K562 (cell line): ENCODE measurements around the gene SGSH. TPM values are rescaled to one million over a fixed set of nuclear protein-coding genes. Genes with fewer than 3 reads are reported as not detected.

Experiments used
- ATAC-seq: fragments of 200-7000 bp; cut with Tn5 transposase; 3 replicates; pipeline ENCODE4 v1.9.1; 2020; ENCODE audit warnings: moderate library complexity
- BruUV-seq: library from RNA; stranded (reverse); fragments of 400-500 nt; replicated peaks from 2 replicates; lab custom pipeline; 2021; lab: Mats Ljungman, UMichigan
- CTCF ChIA-PET: fragments of 300-600 bp; formaldehyde crosslinking; extraction: SDS; loops from one replicate; lab custom pipeline; 2021; ENCODE audit warnings: low intra/inter-chr PET ratio; lab: Yijun Ruan, JAX
- POLR2A ChIA-PET: fragments of 300-600, 350-650 bp; sonication (Branson Sonifier 250); formaldehyde crosslinking; extraction: SDS; loops from one replicate; lab custom pipeline; 2021; ENCODE audit warnings: antibody characterized with exemption, inconsistent platforms; lab: Yijun Ruan, JAX
- DNase-seq, 4 experiments: peaks; one replicate each; pipeline versions ENCODE4 v3.0.0 to v3.0.0-alpha.2; 2011 to 2018; ENCODE audit warnings: low spot score in 3 of 4, mixed read lengths in 3 of 4; ENCODE audit errors: extremely low read depth in 1 of 4
- FAIRE-seq: peaks from 2 replicates; lab custom pipeline; 2011; peaks lifted over from hg19 to GRCh38; lab: Jason Lieb, UNC
- H2AFZ ChIP-seq: 2 replicates; pipeline ENCODE4 v1.6.0; 2011; ENCODE audit warnings: low read depth, low read length, control low read depth, inconsistent platforms
- H3K27ac ChIP-seq: fragments of 200-600 bp; 3 replicates; pipeline ENCODE4 v1.8.0; 2011; ENCODE audit warnings: low read depth, mild to moderate bottlenecking, control low read depth, inconsistent platforms, low read length, moderate library complexity, mixed read lengths; ENCODE audit errors: extremely low read depth
- H3K27me3 ChIP-seq, 2 experiments: fragments of 300-600 bp in 1 of 2; 2 replicates in 1 of 2; 3 replicates in 1 of 2; pipeline versions ENCODE4 v1.6.0 to v1.8.0; 2011; ENCODE audit warnings: inconsistent platforms in 2 of 2, low read length in 2 of 2, mild to moderate bottlenecking in 1 of 2, mixed read lengths in 1 of 2, moderate library complexity in 1 of 2; ENCODE audit not compliant: control insufficient read depth in 2 of 2, insufficient read depth in 2 of 2
- H3K36me3 ChIP-seq: fragments of 300-600 bp; 3 replicates; pipeline ENCODE4 v1.8.0; 2011; ENCODE audit warnings: mild to moderate bottlenecking, low read length, inconsistent platforms; ENCODE audit not compliant: control insufficient read depth, insufficient read depth
- H3K4me1 ChIP-seq, 2 experiments: fragments of 200-600 bp in 1 of 2; replicated peaks in 1 of 2; 2 replicates in 1 of 2; 3 replicates in 1 of 2; pipeline versions ENCODE4 v1.5.1 to v1.8.0; 2011; ENCODE audit warnings: inconsistent platforms in 2 of 2, low read length in 2 of 2, mild to moderate bottlenecking in 1 of 2, mixed read lengths in 1 of 2, moderate library complexity in 1 of 2; ENCODE audit not compliant: control insufficient read depth in 2 of 2, insufficient read depth in 2 of 2
- H3K4me2 ChIP-seq: 2 replicates; pipeline ENCODE4 v1.6.1; 2011; ENCODE audit warnings: low read length, control low read depth, inconsistent platforms, mixed read lengths; ENCODE audit not compliant: insufficient read depth
- H3K4me3 ChIP-seq: fragments of 200-600 bp; sonication (generic), shearing (Covaris generic); 2 replicates; pipeline ENCODE4 v1.5.1; 2016; ENCODE audit warnings: control low read depth, inconsistent platforms
- H3K79me2 ChIP-seq: fragments of 200-600 bp; 3 replicates; pipeline ENCODE4 v1.8.0; 2011; ENCODE audit warnings: low read length, inconsistent platforms; ENCODE audit not compliant: control insufficient read depth, insufficient read depth
- H3K9ac ChIP-seq, 2 experiments: 2 replicates each; pipeline versions ENCODE4 v1.6.0 to v1.6.1; 2011; ENCODE audit warnings: low read depth in 2 of 2, low read length in 2 of 2, control low read depth in 1 of 2, inconsistent platforms in 1 of 2, mild to moderate bottlenecking in 1 of 2, mixed read lengths in 1 of 2; ENCODE audit not compliant: insufficient read depth in 1 of 2
- H3K9me1 ChIP-seq: one replicate; pipeline ENCODE4 v1.6.0; 2011; ENCODE audit warnings: inconsistent platforms, mild to moderate bottlenecking, low read length, moderate library complexity; ENCODE audit not compliant: control insufficient read depth, insufficient read depth
- H3K9me3 ChIP-seq: replicated peaks from 2 replicates; pipeline ENCODE4 v1.5.1; 2011; ENCODE audit warnings: low read depth, low read length, inconsistent platforms; ENCODE audit not compliant: control insufficient read depth, insufficient read depth
- H4K20me1 ChIP-seq: replicated peaks from 2 replicates; pipeline ENCODE4 v1.6.1; 2011; ENCODE audit warnings: low read length, inconsistent platforms, mixed read lengths; ENCODE audit not compliant: control insufficient read depth, insufficient read depth
- BRCA1 ChIP-seq, 2 experiments: fragments of 450-650 bp in 1 of 2; sonication (generic) in 1 of 2; formaldehyde crosslinking in 1 of 2; IDR thresholded peaks; 2 replicates each; pipeline versions ENCODE4 v1.5.0 to v1.6.1; 2017 to 2020; ENCODE audit warnings: mild to moderate bottlenecking in 1 of 2, missing genetic modification reagents in 1 of 2
- CBFA2T3 ChIP-seq: fragments of 450-650 bp; IDR thresholded peaks from 2 replicates; pipeline ENCODE4 v1.6.1; 2017
- GATAD2B ChIP-seq: fragments of 450-650 bp; IDR thresholded peaks from 2 replicates; pipeline ENCODE4 v1.6.1; 2017; ENCODE audit warnings: mild to moderate bottlenecking, borderline replicate concordance
- NONO ChIP-seq, 2 experiments: fragments of 200-400 bp in 1 of 2; fragments of 450-650 bp in 1 of 2; formaldehyde crosslinking in 1 of 2; IDR thresholded peaks; 2 replicates each; pipeline ENCODE4 v1.6.1; 2017; ENCODE audit warnings: low read depth in 2 of 2, mild to moderate bottlenecking in 2 of 2, moderate library complexity in 2 of 2, low read length in 1 of 2
- POU5F1 ChIP-seq: fragments of 150-350 bp; IDR thresholded peaks from 2 replicates; pipeline ENCODE4 v1.6.1; 2014; ENCODE audit warnings: borderline replicate concordance, low read length, low read depth, mild to moderate bottlenecking; ENCODE audit not compliant: partially characterized antibody
- RBM25 ChIP-seq: fragments of 200-400 bp; formaldehyde crosslinking; IDR thresholded peaks from 2 replicates; pipeline ENCODE4 v1.6.1; 2018; ENCODE audit warnings: low read length, low read depth, moderate library complexity; ENCODE audit not compliant: severe bottlenecking
- SIN3A ChIP-seq, 2 experiments: fragments of 150-350 bp in 1 of 2; IDR thresholded peaks; 2 replicates each; pipeline ENCODE4 v1.6.1; 2011 to 2016; ENCODE audit warnings: borderline replicate concordance in 2 of 2, low read depth in 2 of 2, low read length in 2 of 2, mild to moderate bottlenecking in 2 of 2, moderate library complexity in 2 of 2; ENCODE audit not compliant: control insufficient read depth in 1 of 2
- WHSC1 ChIP-seq: IDR thresholded peaks from one replicate; pipeline ENCODE4 v1.6.1; 2012; ENCODE audit warnings: low read length, control low read depth, inconsistent platforms
- ZFX ChIP-seq: sonication (generic); formaldehyde crosslinking; IDR thresholded peaks from 2 replicates; pipeline ENCODE4 v1.8.0; 2022; ENCODE audit warnings: mild to moderate bottlenecking, missing genetic modification reagents, moderate library complexity
- ZNF23 ChIP-seq: fragments of 250-450 bp; sonication (Bioruptor Pico); IDR thresholded peaks from 2 replicates; pipeline ENCODE4 v1.4.0; 2020; ENCODE audit warnings: mild to moderate bottlenecking
- ZNF609 ChIP-seq: sonication (generic); formaldehyde crosslinking; IDR thresholded peaks from 2 replicates; pipeline ENCODE4 v1.8.1; 2023; ENCODE audit warnings: missing genetic modification reagents, mild to moderate bottlenecking, borderline replicate concordance
- WGBS: fragments of 100-300 bp; shearing (Covaris generic); methylation state at CpG from one replicate; pipeline ENCODE4 v1.1.6; 2016; ENCODE audit warnings: low coverage, mixed read lengths; ENCODE audit not compliant: insufficient coverage; ENCODE audit errors: missing lambda C conversion rate; 5-methylcytosine and 5-hydroxymethylcytosine counted together
- in situ Hi-C: fragments of 300-500 bp; cut with MboI; formaldehyde crosslinking; loops from 4 replicates; pipeline ENCODE4 v1.15.0; 2018; ENCODE audit warnings: inconsistent platforms, mixed read lengths
- intact Hi-C: fragments of 100-400 bp; cut with micrococcal nuclease; formaldehyde crosslinking; loops from 2 replicates; pipeline ENCODE4 v1.14.2; 2022
- polyA plus RNA-seq, 8 experiments: library from polyadenylated mRNA; depleted of rRNA in 4 of 8; stranded (reverse) in 5 of 8; unstranded in 3 of 8; fragments of >200 nt; fragmentation: Nextera tagmentation in 2 of 8; fragmentation: Illumina TruSeq in 1 of 8; extraction: Ambion mirVana in 2 of 8; extraction: Trizol in 1 of 8; gene quantifications; 2 replicates each; pipeline versions ENCODE4 v1.2.1 to v1.2.3, GENCODE V29; 2011 to 2014; ENCODE audit warnings: inconsistent platforms in 1 of 8, missing spikeins in 1 of 8
- total RNA-seq, 7 experiments: library from RNA; depleted of rRNA in 6 of 7; stranded (reverse); fragments of >200 nt in 6 of 7; fragmentation: Illumina TruSeq in 2 of 7; extraction: Trizol in 2 of 7; gene quantifications; 2 replicates each; pipeline versions ENCODE4 v1.2.1 to v1.2.3, GENCODE V29; 2011 to 2021; ENCODE audit warnings: low replicate concordance in 1 of 7
- TF ChIP-seq, protein P1 (sequence below): fragments of 200-400 bp; formaldehyde crosslinking; IDR thresholded peaks from 2 replicates; pipeline ENCODE4 v1.6.1; 2017; ENCODE audit warnings: mild to moderate bottlenecking, low read depth, low read length, moderate library complexity

Gene SGSH
- total and polyA plus RNA-seq, 9 of the 15 experiments (the other 6 are each of a cell fraction or from before 2014, with no cell fraction given): 0.25 to 15.7 (median 4.9) TPM

- TF ChIP-seq ZFX (CRISPR knock-in tag) (peak; percentile 49; the same call in 1 of the 2 replicates), ZNF609 (CRISPR knock-in tag) (0 out of 2 replicates have a peak, but pooled peaks have one; percentile 44)
These were observed 41.2 kb upstream of the SGSH start (continued) for GRCh38 chr17:80261159-80261894.

- ChIA-PET CTCF (no interaction called here), POLR2A (no interaction called here)
- Histone ChIP-seq H2AFZ (peak within 1 kb of the TSS; percentile 64), H3K27ac (peak within 1 kb of the TSS; percentile 84), H4K20me1 (no peaks in the 10 kb centered on the region), H3K9ac (peak within 1 kb of the TSS; percentile 78 to 98), H3K9me3 (no peaks in the 10 kb centered on the region), H3K4me3 (peak within 1 kb of the TSS; percentile 65), H3K4me1 (peaks cover 59 to 77% of the 10 kb centered on the region in 2 experiments), H3K36me3 (peaks cover 14% of the 10 kb centered on the region; the same call in 2 of the 3 replicates), H3K79me2 (peaks cover 27% of the 10 kb centered on the region), H3K9me1 (no peaks in the 10 kb centered on the region), H3K4me2 (peak within 1 kb of the TSS; percentile 84), H3K27me3 (no peaks in the 10 kb centered on the region)
- intact Hi-C loops: no loop called here
- BruUV-seq: no TSS peak
- FAIRE-seq: no peak
- ATAC-seq: peak; percentile 44
- in situ Hi-C loops: no loop called here
- 0% methylated on average over 3 of the region's 54 CpGs for WGBS
- peak; percentile 60 to 95 (median 90) for DNase-seq
- TF ChIP-seq ZFX (CRISPR knock-in tag): peak; percentile 30; the same call in 1 of the 2 replicates
- peak in 1 of 2 experiments; percentile 76; a peak in 2 of 4 replicates for TF ChIP-seq NONO (IDR thresholded peaks at IDR 0.05; ENCODE audit: low read depth in 2 of 2, low read length in 1 of 2)
- no peak for TF ChIP-seq POU5F1
- TF ChIP-seq SIN3A (IDR thresholded peaks at IDR 0.05; ENCODE audit: borderline replicate concordance in 2 of 2, control insufficient read depth in 1 of 2, low read depth in 2 of 2, low read length in 2 of 2): no peak
- TF ChIP-seq, protein P1, sequence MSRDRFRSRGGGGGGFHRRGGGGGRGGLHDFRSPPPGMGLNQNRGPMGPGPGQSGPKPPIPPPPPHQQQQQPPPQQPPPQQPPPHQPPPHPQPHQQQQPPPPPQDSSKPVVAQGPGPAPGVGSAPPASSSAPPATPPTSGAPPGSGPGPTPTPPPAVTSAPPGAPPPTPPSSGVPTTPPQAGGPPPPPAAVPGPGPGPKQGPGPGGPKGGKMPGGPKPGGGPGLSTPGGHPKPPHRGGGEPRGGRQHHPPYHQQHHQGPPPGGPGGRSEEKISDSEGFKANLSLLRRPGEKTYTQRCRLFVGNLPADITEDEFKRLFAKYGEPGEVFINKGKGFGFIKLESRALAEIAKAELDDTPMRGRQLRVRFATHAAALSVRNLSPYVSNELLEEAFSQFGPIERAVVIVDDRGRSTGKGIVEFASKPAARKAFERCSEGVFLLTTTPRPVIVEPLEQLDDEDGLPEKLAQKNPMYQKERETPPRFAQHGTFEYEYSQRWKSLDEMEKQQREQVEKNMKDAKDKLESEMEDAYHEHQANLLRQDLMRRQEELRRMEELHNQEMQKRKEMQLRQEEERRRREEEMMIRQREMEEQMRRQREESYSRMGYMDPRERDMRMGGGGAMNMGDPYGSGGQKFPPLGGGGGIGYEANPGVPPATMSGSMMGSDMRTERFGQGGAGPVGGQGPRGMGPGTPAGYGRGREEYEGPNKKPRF: no peak
- TF ChIP-seq ZNF23 (CRISPR knock-in tag): no peak
- no peak for TF ChIP-seq BRCA1 (IDR thresholded peaks at IDR 0.05)
- no peak for TF ChIP-seq BRCA1 (CRISPR knock-in tag; IDR thresholded peaks at IDR 0.05)
- no peak for TF ChIP-seq CBFA2T3
- TF ChIP-seq WHSC1: no peak
- TF ChIP-seq RBM25: no peak
- 0 out of 2 replicates have a peak, but pooled peaks have one; percentile 73 for TF ChIP-seq GATAD2B
These were observed 40.6 kb upstream of the SGSH start, which contains the start of gene RNF213 for GRCh38 chr17:80260791-80261158. TSS of gene RNF213 (plus strand) at chr17:80260852. CDS start at chr17:80263682, 2,830 bp downstream.
